Measurements from ENCODE around the gene FSTL4.

- TF ChIP-seq YY1 (IDR thresholded peaks at IDR 0.05): no peak
- no peak for TF ChIP-seq CTCF (IDR thresholded peaks at IDR 0.05; ENCODE audit: low read depth, low read length, missing input control)
- no peak for TF ChIP-seq MAX (IDR thresholded peaks at IDR 0.05)
- no peak for TF ChIP-seq REST (IDR thresholded peaks at IDR 0.05)
- no peak for TF ChIP-seq RAD21 (IDR thresholded peaks at IDR 0.05)
- TF ChIP-seq EGR1 (IDR thresholded peaks at IDR 0.05; ENCODE audit: low read depth in 2 of 2): no peak
- no peak for TF ChIP-seq ATF3 (IDR thresholded peaks at IDR 0.05)
- TF ChIP-seq GABPA (IDR thresholded peaks at IDR 0.05 in 1 of 2, conservative IDR thresholded peaks at IDR 0.05 in 1 of 2): no peak
- TF ChIP-seq FOXA1 (IDR thresholded peaks at IDR 0.05): no peak
- TF ChIP-seq ZBTB33 (IDR thresholded peaks at IDR 0.05): no peak
- TF ChIP-seq RXRA (IDR thresholded peaks at IDR 0.05): no peak
Measured at GRCh38 chr5:133496631-133497030, 115.7 kb downstream of the FSTL4 start.

Data from liver (tissue), 3 donors.